A172 (cell line): ENCODE results near the gene CEP83. TPM values are rescaled to one million over a fixed set of nuclear protein-coding genes. Genes with fewer than 3 reads are reported as not detected.
A peak's percentile ranks its signal among the peaks of the same experiment; 100 is the strongest.
"Not testable (repeated sequence)": the region's sequence is repeated elsewhere in the genome, so short reads cannot be mapped to it uniquely, and the experiment has no call there.

Experiments used
- DNase-seq: peaks from one replicate; pipeline ENCODE4 v3.0.0-alpha.2; 2015; ENCODE audit warnings: low spot score
- total RNA-seq: library from RNA; depleted of rRNA; stranded (reverse); fragments of >200 nt; shearing (Covaris generic); gene quantifications from 2 replicates; pipeline ENCODE4 v1.2.3, GENCODE V29; 2014

CEP83 gene
- total RNA-seq, 1 experiment from 2014 or later = 8.7 TPM

- no peak for DNase-seq
Measured at GRCh38 chr12:94434171-94434570, 25.5 kb downstream of the CEP83 start.

GRCh38 chr12:94433744-94434143 is 25.9 kb downstream of the CEP83 start:
- DNase-seq = no peak

GRCh38 chr12:94430304-94430703 is 29.4 kb downstream of the CEP83 start:
- DNase-seq = no peak

GRCh38 chr12:94429633-94430032 is 30.0 kb downstream of the CEP83 start:
- DNase-seq = no peak

- no peak for DNase-seq
Measured at GRCh38 chr12:94429191-94429590, 30.5 kb downstream of the CEP83 start.

- DNase-seq = peak; percentile 25
Measured at GRCh38 chr12:94427501-94428381, 31.9 kb downstream of the CEP83 start.

- DNase-seq = no peak
Measured at GRCh38 chr12:94426049-94426448, 33.6 kb downstream of the CEP83 start.

- DNase-seq = peak; percentile 6
Measured at GRCh38 chr12:94424830-94425229, 34.8 kb downstream of the CEP83 start.

- no peak for DNase-seq
Measured at GRCh38 chr12:94421868-94422740, 37.6 kb downstream of the CEP83 start.

- DNase-seq = no peak
Measured at GRCh38 chr12:94418517-94418916, 41.1 kb downstream of the CEP83 start.

GRCh38 chr12:94416613-94417012 is 43.1 kb downstream of the CEP83 start:
- no peak for DNase-seq

GRCh38 chr12:94415066-94415465 is 44.6 kb downstream of the CEP83 start:
- DNase-seq = no peak

- no peak for DNase-seq
Measured at GRCh38 chr12:94405413-94406116, 54.1 kb downstream of the CEP83 start.

- no peak for DNase-seq
Measured at GRCh38 chr12:94404854-94405253, 54.8 kb downstream of the CEP83 start.

GRCh38 chr12:94401326-94401725 is 58.3 kb downstream of the CEP83 start:
- no peak for DNase-seq

- not testable (repeated sequence) for DNase-seq
Measured at GRCh38 chr12:94398685-94399084, 61.0 kb downstream of the CEP83 start.

- no peak for DNase-seq
Measured at GRCh38 chr12:94397401-94397800, 62.3 kb downstream of the CEP83 start.

GRCh38 chr12:94396014-94396413 is 63.7 kb downstream of the CEP83 start:
- DNase-seq = not testable (repeated sequence)

- no peak for DNase-seq
Measured at GRCh38 chr12:94390130-94390485, 69.6 kb downstream of the CEP83 start.

GRCh38 chr12:94389482-94390129 is 70.1 kb downstream of the CEP83 start:
- not testable (repeated sequence) for DNase-seq

GRCh38 chr12:94386422-94386821 is 73.2 kb downstream of the CEP83 start:
- DNase-seq = peak; percentile 3

- no peak for DNase-seq
Measured at GRCh38 chr12:94384030-94384429, 75.6 kb downstream of the CEP83 start.
